NK-92 (cell line): ENCODE results near the gene ADAM10.
"Not testable (repeated sequence)": the region's sequence is repeated elsewhere in the genome, so short reads cannot be mapped to it uniquely, and the experiment has no call there.

Experiments used
- DNase-seq: peaks from one replicate; lab custom pipeline; 2025; ENCODE audit not compliant: unreplicated experiment; lab: John Stamatoyannopoulos, UW

The ADAM10 gene

DNA sequence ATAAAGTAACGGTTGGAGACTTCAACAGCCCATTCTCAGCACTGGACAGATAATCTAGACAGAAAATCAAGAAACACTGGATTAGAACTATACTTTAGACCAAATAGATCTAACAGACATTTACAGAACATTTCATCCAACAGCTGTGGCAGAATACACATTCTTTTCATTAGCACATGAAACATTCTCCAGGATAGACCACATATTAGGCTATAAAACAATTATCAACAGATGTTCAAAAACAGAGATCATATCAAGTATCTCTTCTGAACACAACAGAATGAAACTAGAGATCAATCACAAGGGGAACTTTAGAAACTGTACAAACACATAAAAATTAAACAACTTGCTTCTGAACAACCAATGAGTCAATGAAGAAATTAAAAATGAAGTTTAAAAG lies 133.3 kb downstream of the ADAM10 start:
- DNase-seq = no peak

DNA sequence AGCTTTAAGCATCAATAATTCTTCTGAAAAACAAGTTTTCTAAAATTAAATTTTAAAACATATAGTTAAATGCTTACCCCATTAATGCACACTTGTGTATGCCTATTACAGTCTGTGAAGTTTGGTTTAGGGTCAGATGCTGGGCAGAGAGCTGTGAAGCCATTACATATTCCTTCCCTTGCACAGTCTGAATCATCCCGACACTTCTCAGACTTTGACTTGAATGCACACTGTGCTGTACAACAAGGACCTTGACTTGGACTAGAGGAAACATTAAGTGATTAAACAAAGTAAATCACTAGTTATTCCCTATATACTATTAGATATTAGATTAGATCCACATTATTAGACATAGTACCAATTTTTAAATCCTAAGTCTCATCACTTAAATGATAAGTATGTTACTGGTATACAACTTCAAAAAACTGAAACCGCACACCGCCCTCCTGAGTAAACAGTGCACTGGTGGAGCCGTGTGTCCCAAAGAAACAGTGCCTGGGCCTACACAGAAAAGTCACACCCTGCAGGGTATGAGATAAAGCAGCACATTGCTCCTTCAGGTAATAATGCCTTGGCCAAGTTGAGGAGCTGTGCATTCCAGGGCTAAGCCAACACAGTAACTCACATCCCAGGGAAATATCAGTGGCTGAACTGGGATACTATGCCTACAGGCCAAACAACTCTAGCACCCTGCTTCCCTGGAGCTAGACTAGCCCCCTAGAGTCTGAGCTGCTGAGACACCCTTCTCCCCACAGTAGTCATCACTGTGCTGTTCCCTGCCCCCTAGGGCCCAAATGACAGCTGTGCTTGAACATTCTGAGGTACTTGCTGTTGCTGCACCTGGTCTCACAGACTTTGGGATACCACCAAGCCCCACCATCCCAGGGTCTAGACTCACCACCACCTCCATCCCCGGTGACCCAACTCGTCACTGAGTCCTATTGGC lies 137.5 kb downstream of the ADAM10 start:
- DNase-seq = no peak

DNA sequence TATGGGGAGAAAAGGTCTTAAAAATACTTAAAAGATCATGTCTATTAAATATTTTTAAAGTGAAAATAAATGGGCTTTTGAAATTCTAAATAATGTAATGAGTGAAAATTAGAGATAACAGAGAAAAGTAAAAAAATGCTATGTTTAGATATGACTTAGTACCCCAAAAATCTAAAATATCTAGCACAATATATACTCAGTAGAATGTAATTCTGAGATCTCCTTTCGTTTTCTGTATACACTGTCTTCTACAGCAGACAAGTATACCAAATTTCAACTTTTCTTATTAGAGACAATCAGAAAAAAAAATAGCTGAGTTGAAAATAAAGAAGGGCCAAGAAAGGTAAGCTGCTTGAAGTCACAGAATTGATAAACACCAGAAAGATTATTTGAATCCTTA lies 140.8 kb downstream of the ADAM10 start:
- DNase-seq = no peak

DNA sequence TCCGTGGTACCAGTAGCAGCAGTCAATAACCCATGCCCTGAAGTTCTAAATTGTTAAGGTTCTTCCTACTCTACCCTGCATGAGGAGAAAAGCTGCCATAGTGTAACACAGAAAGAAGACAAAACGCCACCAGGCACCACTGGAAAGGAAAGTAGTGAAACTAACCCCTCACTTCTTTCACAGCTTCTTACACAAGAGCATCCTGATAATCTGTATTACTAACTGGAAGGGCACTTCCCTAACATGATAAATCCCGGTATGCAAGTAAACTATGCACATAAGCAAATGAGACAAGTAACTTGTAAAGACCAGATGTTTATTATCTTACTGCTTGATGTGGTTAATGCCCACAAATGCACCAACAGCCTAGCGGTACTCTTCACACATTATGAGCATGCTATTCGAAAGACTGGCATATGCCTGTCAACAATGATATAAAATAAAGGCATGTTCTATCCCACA lies 141.3 kb downstream of the ADAM10 start:
- no peak for DNase-seq

DNA sequence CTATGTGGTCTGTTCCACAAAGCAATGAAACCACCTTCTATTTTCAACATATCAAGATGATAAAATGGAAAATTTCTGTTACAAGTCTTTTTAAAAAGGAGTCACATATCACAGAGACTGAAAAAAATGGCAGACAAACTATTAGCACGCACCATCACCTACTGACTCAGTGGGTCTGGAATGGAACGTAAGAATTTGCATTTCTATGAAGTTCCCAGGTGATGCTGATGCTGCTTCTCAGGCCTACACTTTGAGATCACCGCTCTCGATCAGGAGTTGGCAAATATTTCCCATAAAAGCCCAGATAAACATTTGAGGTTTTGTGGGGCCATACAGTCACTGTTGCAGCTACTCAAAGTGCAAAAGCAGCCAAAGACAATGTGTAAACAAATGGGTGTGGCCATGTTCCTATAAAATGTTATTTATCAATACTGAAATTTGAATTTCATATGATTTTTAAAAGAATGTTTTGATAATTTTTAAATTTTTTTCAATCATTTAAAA lies 142.9 kb downstream of the ADAM10 start:
- DNase-seq = no peak

DNA sequence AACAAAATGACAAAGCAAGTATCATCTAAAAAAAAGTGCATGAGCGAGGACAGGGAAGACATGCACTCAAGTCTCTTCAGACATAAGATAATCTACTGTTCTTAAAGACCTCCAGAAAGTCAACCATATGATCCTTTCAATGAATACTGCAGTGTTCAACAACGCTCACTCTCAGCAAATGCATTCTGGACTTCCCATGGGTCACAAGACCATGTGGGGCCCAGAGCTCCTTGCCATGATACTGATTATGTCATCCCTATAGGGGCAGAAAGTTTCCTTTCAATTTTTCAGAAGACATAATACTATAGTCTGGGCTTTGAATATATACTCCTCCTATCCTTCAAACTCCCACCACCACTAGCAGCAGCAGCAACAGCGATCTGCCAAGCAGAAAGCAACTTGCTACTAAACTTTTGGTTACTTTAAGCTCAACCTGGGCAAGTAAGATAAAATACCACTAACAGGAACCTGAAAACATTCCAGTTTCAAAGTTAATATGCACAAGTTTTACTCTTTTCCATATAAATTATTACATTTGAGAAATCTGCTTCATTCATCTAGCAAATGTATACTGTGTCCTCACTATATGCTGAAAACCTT lies 143.5 kb downstream of the ADAM10 start:
- no peak for DNase-seq

DNA sequence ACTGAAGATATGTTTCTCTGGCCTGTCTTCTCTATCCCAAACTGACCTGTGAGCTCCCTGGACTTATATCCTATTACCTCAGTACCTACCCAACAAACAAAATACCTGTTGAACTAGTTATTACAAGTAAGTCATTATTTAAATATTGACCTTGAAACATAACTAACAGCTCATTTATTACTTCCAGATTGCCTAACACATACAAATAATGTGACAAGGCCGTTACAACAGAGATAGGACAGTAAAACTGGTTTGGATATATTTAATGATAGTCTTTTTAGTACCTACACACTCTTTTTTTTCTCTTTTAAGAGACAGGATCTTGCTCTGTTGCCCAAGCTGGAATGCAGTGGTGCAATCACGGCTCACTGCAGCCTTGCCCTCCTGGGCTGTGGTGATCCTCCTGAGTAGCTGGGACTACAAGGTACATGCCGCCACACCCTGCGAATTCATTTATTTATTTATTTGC lies 145.0 kb downstream of the ADAM10 start:
- DNase-seq = no peak

DNA sequence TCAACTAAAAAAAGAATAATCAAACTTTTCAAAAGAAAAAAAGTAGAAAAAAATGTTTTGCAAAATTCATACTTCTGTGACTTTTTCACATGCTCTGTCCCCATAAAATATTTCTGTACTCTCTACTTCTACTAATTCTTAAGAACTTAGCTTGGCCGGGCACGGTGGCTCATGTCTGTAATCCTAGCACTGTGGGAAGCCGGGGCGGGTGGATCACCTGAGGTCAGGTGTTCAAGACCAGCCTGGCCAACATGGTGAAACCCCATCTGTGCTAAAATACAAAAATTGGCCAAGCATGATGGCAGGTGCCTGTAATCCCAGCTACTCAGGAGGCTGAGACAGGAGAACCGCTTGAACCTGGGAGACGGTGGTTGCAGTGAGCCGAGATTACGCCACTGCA lies 145.6 kb downstream of the ADAM10 start:
- not testable (repeated sequence) for DNase-seq

DNA sequence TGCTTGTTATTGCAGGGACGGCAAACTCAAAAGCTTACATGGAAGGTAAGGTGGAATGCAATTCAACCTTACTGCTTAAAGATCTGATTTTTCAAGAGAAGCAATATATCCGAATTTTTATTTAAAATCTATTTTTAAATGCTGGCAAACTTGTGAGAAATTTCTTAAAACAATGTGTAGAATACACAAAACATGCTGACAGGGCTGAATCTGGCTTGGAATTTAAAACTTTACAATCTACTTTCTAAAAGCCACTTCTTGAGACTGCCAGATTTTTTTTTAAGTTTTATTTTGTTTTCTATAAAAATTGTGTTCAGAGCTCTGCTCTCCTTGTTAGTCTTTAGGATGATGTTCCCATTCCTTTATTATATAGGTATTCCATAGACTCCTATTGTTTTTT lies 146.7 kb downstream of the ADAM10 start:
- no peak for DNase-seq

DNA sequence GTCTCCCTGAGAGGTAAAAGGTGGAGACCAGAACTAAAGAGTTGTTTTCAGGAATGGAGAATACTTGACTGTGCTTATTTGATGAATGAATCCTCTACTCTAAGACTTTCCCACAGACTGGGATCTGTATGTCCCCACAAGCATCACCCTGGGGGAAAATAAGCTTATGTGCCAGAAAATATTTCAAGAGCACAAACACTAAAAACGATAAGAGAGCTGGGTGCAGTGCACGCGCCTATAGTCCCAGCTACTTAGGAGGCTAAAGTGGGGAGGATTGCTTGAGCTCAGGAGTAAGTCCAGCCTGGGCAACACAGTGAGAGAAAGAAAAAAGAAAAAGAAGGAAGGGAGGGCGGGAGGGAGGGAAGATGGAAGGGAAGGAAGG lies 150.7 kb downstream of the ADAM10 start:
- DNase-seq = no peak

DNA sequence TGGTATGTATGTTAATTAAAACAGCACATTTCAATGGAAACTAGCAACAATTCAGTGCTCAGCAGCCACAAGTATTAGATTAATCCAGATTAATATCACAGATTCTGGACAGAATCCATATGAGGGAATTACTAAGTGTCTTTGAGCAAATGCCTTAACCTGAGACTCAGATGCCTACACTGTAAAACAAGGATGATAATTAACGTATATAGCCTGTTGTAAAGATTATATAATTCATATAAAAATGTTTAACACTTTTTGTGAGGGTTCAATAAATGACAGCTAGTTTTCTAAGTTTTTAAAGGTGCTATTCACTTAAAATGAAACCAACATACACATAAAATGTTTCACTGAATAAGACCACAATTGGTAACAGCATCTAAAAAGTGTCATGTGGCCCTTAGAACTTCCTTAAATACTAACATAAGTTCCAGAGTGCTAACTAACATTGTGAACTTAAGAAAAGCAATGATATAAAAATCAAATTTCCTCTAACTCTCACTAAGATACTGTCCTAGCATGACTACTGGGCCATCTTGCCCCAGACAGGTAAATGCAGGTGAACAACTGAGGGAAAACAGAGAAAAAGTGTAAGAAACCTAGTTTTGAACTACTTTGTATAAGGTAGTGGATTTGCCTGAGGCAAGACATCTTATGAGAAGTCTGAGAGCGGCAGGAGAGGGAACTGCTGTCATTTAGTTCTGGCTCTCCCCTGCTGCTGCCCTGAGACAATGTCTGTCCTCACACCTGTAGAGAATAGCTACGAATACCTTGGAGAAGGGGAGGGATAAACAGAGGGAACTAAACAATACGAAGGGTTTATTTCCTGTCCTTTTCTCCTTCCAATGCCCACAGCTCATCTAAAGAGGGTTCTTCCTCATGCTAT lies 151.3 kb downstream of the ADAM10 start:
- DNase-seq = no peak

DNA sequence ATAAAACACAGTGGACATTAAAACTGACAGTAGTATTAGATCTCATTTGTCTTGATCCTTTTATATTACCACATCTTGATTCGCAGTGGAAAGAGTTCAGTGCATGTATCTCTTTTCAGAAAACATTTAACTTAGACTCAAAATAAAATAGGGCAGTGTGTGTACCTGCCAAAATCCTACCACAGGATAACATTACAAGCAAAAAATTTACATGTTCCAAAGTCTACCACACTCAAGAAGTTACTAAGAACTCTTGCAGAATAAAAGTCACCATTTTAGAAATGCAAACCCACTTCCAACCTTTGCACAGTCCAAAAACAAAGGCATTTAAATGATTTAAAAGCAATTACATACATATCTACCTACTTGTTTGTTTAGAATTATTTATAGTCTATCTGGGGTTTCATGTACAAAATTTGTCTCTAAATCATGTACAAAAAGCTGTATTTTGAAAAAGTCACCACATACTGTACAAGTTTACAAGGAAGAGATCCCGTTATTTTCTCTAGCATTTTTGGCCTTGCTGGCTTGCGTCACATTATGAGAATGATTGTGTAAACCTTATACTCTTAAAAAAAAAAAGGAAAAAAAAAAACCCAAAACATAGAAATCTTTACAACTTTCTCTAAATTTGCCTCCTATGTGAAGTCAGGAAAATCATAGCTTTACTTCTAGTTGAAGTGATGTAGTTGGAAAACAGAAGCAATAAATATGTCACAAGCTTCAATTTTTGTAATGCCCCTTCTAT lies 153.8 kb downstream of the ADAM10 start:
- DNase-seq = no peak

DNA sequence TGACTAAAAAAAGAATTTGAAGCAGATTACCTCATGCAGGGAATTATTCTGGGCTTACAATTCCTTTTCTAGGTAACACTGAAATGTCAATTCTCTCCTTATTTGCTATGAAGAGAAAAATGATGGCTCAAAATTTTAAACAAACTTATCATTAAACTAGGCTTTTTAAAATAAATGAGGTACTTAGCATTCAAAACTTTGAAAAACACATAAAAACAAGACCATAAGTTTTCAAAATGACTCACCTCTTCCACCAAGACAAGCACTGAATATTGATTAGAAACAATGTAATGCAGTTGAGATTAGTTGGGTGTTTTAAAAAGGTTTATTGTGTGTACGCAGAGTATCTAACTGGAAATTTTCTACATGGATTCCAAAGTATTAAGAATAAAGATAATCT lies 154.6 kb downstream of the ADAM10 start:
- DNase-seq = no peak

DNA sequence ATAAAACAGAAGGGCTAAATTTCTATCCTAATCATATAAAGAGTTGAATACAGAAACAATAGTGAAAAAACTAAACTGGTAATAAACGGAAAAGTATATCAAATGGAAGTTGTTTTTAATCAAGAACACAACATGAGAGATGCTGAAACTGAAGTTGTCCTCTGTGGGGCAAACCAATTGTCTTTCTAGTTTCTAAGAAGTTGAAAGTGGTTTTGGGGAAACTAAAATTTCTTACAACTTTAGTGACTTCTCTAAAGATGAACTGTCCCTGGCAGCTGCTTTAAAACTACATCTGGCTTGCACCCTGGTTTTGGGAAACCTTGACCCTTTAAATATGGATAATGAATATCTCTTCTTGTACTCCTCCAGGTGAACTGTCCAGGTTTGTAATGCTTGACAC lies 155.6 kb downstream of the ADAM10 start:
- no peak for DNase-seq

DNA sequence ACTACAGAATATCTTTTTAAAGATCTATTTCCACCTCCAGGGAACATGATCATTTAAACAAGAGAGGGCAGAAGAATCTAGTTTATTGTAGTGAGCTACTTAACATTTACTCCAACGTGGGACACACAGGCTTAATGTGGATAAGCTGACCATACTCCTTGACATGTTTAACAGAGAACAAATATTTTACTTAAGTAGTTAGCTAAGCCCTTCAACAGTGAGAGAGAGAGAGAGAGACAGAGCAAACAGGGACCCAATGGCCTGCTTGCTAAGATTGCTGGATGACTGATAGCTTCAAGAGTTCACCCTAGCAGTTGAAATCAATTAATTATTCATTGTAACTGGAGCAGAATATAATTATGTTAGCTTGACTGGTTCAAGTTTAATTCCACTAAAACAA lies 158.6 kb downstream of the ADAM10 start:
- DNase-seq = no peak

DNA sequence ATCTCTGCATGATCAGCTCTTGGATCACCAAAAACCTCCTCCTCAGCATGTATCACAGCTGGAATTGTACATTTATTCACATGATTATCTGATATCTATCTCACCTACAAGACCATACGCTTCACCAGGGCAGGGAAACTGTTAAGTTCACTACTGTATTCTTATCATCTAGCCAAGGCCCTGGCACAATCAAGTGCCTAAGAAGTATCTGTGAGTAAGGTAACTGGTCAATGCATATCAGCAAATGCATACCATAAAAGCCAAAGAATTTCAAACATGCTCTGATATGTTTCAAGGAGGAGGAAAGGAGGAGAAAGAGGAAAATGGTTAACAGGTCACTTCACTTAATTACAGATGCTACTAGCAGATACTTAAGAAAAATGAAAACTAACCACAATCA lies 159.3 kb downstream of the ADAM10 start:
- DNase-seq = no peak

DNA sequence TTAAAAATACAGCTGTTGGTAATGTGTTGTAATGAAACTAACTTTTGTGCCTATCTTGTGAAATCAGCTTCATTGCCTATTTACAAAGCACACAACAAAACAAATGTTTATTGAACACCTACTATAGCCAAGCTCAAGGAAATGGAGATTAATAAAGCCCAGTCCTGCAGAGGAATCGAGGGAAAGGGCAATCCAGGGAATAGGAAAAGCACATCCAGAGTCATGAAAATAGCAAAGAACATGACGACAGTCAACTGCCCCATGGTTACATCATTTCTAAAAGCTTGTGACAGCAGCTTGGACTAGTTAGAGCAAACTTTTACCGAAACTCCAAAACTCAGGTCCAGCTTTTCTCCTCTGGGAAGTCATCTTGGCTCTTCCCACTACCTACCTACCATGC lies 160.5 kb downstream of the ADAM10 start:
- DNase-seq = no peak

DNA sequence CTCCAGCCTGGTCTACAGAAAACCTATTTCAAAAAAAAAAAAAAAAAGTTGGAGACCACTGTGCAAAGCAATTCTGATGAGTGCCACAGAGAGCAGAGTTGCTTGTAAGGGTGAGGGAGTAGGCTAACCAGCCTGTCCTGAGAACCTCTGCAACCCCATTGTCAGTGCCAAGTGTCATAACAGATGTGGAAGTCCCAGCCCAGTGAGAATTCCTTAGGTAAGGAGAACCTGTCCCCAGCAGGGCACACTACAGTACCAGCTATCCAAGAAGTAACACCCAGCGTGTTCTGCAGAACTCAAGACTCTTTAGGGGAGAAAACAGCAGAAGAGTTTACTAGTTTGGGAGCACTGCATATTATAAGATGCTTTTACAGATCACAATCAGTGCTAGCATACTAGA lies 161.4 kb downstream of the ADAM10 start:
- no peak for DNase-seq

DNA sequence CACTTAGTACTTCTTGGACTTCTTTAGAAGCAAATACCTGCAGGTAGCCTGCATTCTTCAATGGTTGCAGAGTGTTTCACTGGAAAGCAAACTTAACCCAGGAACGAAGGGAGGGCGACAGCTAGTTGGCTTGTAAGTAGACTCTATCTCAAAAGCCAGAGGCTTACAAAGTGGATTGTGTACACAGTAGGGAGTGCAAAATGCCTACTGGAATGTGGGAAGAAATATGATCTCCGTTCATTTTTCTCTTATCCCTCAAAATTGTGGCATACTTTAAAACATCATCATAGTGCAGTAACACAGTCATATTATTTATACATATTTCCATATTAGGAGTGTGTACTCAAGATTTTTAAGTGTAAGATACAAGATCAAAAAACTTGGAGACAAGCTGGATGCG lies 162.0 kb downstream of the ADAM10 start:
- DNase-seq = no peak

DNA sequence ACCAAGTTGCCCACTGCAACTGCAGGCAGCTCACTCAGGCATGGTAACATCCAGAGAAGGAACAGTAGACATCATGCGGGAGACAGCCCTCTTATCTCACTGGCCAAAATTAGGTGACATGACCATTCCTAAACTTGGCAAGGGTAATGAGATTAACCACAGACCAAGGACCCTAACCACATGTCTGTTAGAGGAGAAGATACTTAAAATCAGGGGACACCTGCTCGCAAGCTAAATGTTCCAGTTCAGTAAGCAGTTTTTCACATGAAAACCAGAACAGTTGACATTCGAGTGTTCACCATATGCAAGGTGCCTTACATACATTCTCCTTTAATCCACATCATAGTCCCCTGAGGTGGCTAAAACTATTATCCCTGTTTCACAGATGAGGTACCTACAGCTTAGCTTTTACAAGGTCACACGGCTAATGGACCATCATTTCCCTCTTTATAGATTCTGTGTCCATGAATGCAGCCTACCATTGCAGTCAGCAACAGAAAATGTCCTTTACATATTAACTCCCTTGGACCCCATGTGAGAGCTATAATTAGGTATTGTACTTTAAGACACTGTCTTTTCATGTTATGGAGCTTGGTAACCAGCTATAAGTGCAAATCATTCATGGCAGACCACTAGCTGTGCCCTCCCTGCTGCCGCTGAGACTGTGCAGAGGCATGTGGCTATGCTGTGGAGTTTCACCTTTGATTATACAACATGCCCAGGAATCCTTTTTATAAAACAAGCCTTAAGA lies 163.6 kb downstream of the ADAM10 start:
- no peak for DNase-seq
